ENCODE data around the gene GLYATL1. TPM values are rescaled to one million over a fixed set of nuclear protein-coding genes. Genes with fewer than 3 reads are reported as not detected.

GLYATL1 gene
- total and polyA plus RNA-seq, 11 donors: 1.6 TPM; not detected in 10

- intact Hi-C loops (cut with DNase I): no loop called here
- 65 to 68% (median 67%) methylated on average over 4 to 5 of the region's 5 CpGs for WGBS, 4 donors
These were observed 17.4 kb upstream of the GLYATL1 start for GRCh38 chr11:58921778-58922390.

GRCh38 chr11:58922479-58922878 lies 16.8 kb upstream of the GLYATL1 start:
- Histone ChIP-seq H3K4me1 (peaks cover 0 to 7% (median 0%) of the 10 kb centered on the region in 12 donors), H3K36me3 (no peaks in the 10 kb centered on the region), H3K4me3 (no peak overlapping the region), H3K27me3 (peaks cover 0 to 4% (median 0%) of the 10 kb centered on the region in 9 donors), H3K9me3 (peaks cover 0 to 11% (median 2%) of the 10 kb centered on the region in 12 donors), H3K27ac (no peak overlapping the region)
- WGBS, 4 donors: 48 to 55% (median 53%) methylated on average over 5 of the region's 5 CpGs
- intact Hi-C loops (cut with DNase I): no loop called here
- ATAC-seq: no peak
- DNase-seq: no peak
- TF ChIP-seq POLR2A (IDR thresholded peaks at IDR 0.05) (no peak), CTCF (IDR thresholded peaks at IDR 0.05) (no peak)

More at GRCh38 chr11:58921778-58922390, 17.4 kb upstream of the GLYATL1 start:
- Histone ChIP-seq H3K36me3 (no peaks in the 10 kb centered on the region), H3K4me3 (no peak overlapping the region), H3K27me3 (peaks cover 0 to under 1% (median 0%) of the 10 kb centered on the region in 9 donors), H3K27ac (no peak overlapping the region), H3K4me1 (peaks cover 0 to 5% (median 0%) of the 10 kb centered on the region in 12 donors), H3K9me3 (peaks cover 0 to 16% (median 8%) of the 10 kb centered on the region in 12 donors)
- ATAC-seq (no peak), DNase-seq (no peak)
- no peak for TF ChIP-seq POLR2A (IDR thresholded peaks at IDR 0.05)
- TF ChIP-seq CTCF (IDR thresholded peaks at IDR 0.05): no peak

- peaks cover 0 to 6% (median 0%) of the 10 kb centered on the region in 9 donors for H3K27me3 ChIP-seq
- peaks cover 0 to 2% (median 0%) of the 10 kb centered on the region in 12 donors for H3K9me3 ChIP-seq
- no peaks in the 10 kb centered on the region for H3K36me3 ChIP-seq
- DNase-seq (no peak), ATAC-seq (no peak)
- H3K27ac ChIP-seq: no peak overlapping the region
- intact Hi-C loops (cut with DNase I): no loop called here
- peaks cover 0 to 12% (median 0%) of the 10 kb centered on the region in 12 donors for H3K4me1 ChIP-seq
- TF ChIP-seq CTCF (IDR thresholded peaks at IDR 0.05) (peak in 8 of 12 donors; percentile 4 to 38 (median 20)), POLR2A (IDR thresholded peaks at IDR 0.05) (no peak)
- no peak overlapping the region for H3K4me3 ChIP-seq
- 2 to 9% (median 5%) methylated on average over 5 of the region's 5 CpGs for WGBS, 4 donors
These were observed 15.9 kb upstream of the GLYATL1 start for GRCh38 chr11:58923300-58923788.

- H3K4me3 ChIP-seq: no peak overlapping the region
- 70 to 74% (median 71%) methylated on average over 4 of the region's 4 CpGs for WGBS, 4 donors
These were observed 15.1 kb upstream of the GLYATL1 start for GRCh38 chr11:58924230-58924629.

More at GRCh38 chr11:58924230-58924629, 15.1 kb upstream of the GLYATL1 start:
- intact Hi-C loops (cut with DNase I): no loop called here
- no peaks in the 10 kb centered on the region for H3K9me3 ChIP-seq
- H3K27me3 ChIP-seq: peaks cover 0 to 13% (median 0%) of the 10 kb centered on the region in 9 donors
- no peaks in the 10 kb centered on the region for H3K36me3 ChIP-seq
- no peak for ATAC-seq
- DNase-seq: no peak
- peaks cover 0 to 12% (median 0%) of the 10 kb centered on the region in 12 donors for H3K4me1 ChIP-seq
- no peak overlapping the region for H3K27ac ChIP-seq
- TF ChIP-seq POLR2A (IDR thresholded peaks at IDR 0.05): no peak
- TF ChIP-seq CTCF (IDR thresholded peaks at IDR 0.05): no peak

All from heart left ventricle (tissue), 16 donors.